Skeletal muscle satellite cell (primary cell): ENCODE results near the gene ZSWIM4.
"Not testable (repeated sequence)": the region's sequence is repeated elsewhere in the genome, so short reads cannot be mapped to it uniquely, and the experiment has no call there.

Source experiments
- H3K27me3 ChIP-seq: 2 replicates; pipeline ENCODE4 v1.7.0; 2013; ENCODE audit warnings: low read length; ENCODE audit not compliant: control insufficient read depth, insufficient read depth
- H3K36me3 ChIP-seq: 2 replicates; pipeline ENCODE4 v1.7.0; 2013; ENCODE audit warnings: mild to moderate bottlenecking, control low read depth, low read length; ENCODE audit not compliant: insufficient read depth
- H3K4me1 ChIP-seq: 2 replicates; pipeline ENCODE4 v1.7.0; 2013; ENCODE audit warnings: low read length; ENCODE audit not compliant: control insufficient read depth, insufficient read depth
- H3K4me2 ChIP-seq: 2 replicates; pipeline ENCODE4 v1.7.0; 2013; ENCODE audit warnings: mild to moderate bottlenecking, low read length
- H3K4me3 ChIP-seq: 2 replicates; pipeline ENCODE4 v1.7.0; 2013; ENCODE audit warnings: low read length
- H3K9ac ChIP-seq: 2 replicates; pipeline ENCODE4 v1.7.0; 2013; ENCODE audit warnings: mild to moderate bottlenecking, low read depth, low read length, moderate library complexity
- H3K9me3 ChIP-seq: replicated peaks from 2 replicates; pipeline ENCODE4 v1.7.0; 2013; ENCODE audit warnings: mild to moderate bottlenecking, control low read depth, low read length

Gene ZSWIM4

GRCh38 chr19:13848798-13849676 lies 53.8 kb downstream of the ZSWIM4 start:
- no peaks in the 10 kb centered on the region for H3K27me3 ChIP-seq
- H3K4me2 ChIP-seq = no peak overlapping the region
- no peaks in the 10 kb centered on the region for H3K9me3 ChIP-seq
- peak overlapping the region; percentile 96 for H3K9ac ChIP-seq
- H3K4me3 ChIP-seq = no peak overlapping the region
- H3K4me1 ChIP-seq = peaks cover 71% of the 10 kb centered on the region
- no peaks in the 10 kb centered on the region for H3K36me3 ChIP-seq

GRCh38 chr19:13849991-13850909 lies 55.0 kb downstream of the ZSWIM4 start:
- H3K4me1 ChIP-seq = peaks cover 70% of the 10 kb centered on the region
- no peaks in the 10 kb centered on the region for H3K27me3 ChIP-seq
- H3K9me3 ChIP-seq = no peaks in the 10 kb centered on the region
- H3K4me2 ChIP-seq = peak overlapping the region; percentile 83
- no peaks in the 10 kb centered on the region for H3K36me3 ChIP-seq
- H3K9ac ChIP-seq = peak overlapping the region; percentile 90
- peak overlapping the region; percentile 54 for H3K4me3 ChIP-seq

- Histone ChIP-seq H3K4me2 (peak overlapping the region; percentile 83), H3K27me3 (no peaks in the 10 kb centered on the region), H3K9me3 (no peaks in the 10 kb centered on the region), H3K4me3 (peak overlapping the region; percentile 54), H3K9ac (peak overlapping the region; percentile 90), H3K4me1 (peaks cover 67% of the 10 kb centered on the region), H3K36me3 (no peaks in the 10 kb centered on the region)
Measured at GRCh38 chr19:13850910-13851733, 55.9 kb downstream of the ZSWIM4 start.

- H3K4me2 ChIP-seq = peak overlapping the region; percentile 83
- not testable (repeated sequence) for H3K36me3 ChIP-seq, H3K27me3 ChIP-seq, H3K9me3 ChIP-seq
- H3K9ac ChIP-seq = peak overlapping the region; percentile 90
- peaks cover 61% of the 10 kb centered on the region for H3K4me1 ChIP-seq
- peak overlapping the region; percentile 7 for H3K4me3 ChIP-seq
Measured at GRCh38 chr19:13851734-13852114, 56.5 kb downstream of the ZSWIM4 start.

- H3K36me3 ChIP-seq, H3K4me2 ChIP-seq, H3K27me3 ChIP-seq, H3K9me3 ChIP-seq, H3K4me3 ChIP-seq: not testable (repeated sequence)
- Histone ChIP-seq H3K4me1 (peaks cover 56% of the 10 kb centered on the region), H3K9ac (peak overlapping the region; percentile 90)
Measured at GRCh38 chr19:13852171-13852707, 57.0 kb downstream of the ZSWIM4 start.

GRCh38 chr19:13856497-13856896 lies 61.3 kb downstream of the ZSWIM4 start:
- H3K4me3 ChIP-seq = no peak overlapping the region
- H3K36me3 ChIP-seq = no peaks in the 10 kb centered on the region
- no peak overlapping the region for H3K4me2 ChIP-seq
- H3K4me1 ChIP-seq = peaks cover 28% of the 10 kb centered on the region
- H3K9me3 ChIP-seq = no peaks in the 10 kb centered on the region
- H3K27me3 ChIP-seq = no peaks in the 10 kb centered on the region
- H3K9ac ChIP-seq = no peak overlapping the region

- peaks cover 19% of the 10 kb centered on the region for H3K4me1 ChIP-seq
- no peaks in the 10 kb centered on the region for H3K27me3 ChIP-seq
- no peak overlapping the region for H3K9ac ChIP-seq
- H3K36me3 ChIP-seq = no peaks in the 10 kb centered on the region
- H3K9me3 ChIP-seq = no peaks in the 10 kb centered on the region
- H3K4me3 ChIP-seq = no peak overlapping the region
- no peak overlapping the region for H3K4me2 ChIP-seq
Measured at GRCh38 chr19:13859361-13859880, 64.2 kb downstream of the ZSWIM4 start.

- Histone ChIP-seq H3K4me3 (peak overlapping the region; percentile 68), H3K4me1 (peaks cover 24% of the 10 kb centered on the region)
Measured at GRCh38 chr19:13860679-13861391, 65.6 kb downstream of the ZSWIM4 start.

GRCh38 chr19:13861392-13861713 lies 66.1 kb downstream of the ZSWIM4 start:
- Histone ChIP-seq H3K27me3 (no peaks in the 10 kb centered on the region), H3K9ac (peak overlapping the region; percentile 91), H3K4me1 (peaks cover 29% of the 10 kb centered on the region), H3K36me3 (no peaks in the 10 kb centered on the region), H3K9me3 (no peaks in the 10 kb centered on the region), H3K4me3 (peak overlapping the region; percentile 68), H3K4me2 (peak overlapping the region; percentile 90)

More at GRCh38 chr19:13860679-13861391, 65.6 kb downstream of the ZSWIM4 start:
- no peaks in the 10 kb centered on the region for H3K27me3 ChIP-seq
- no peaks in the 10 kb centered on the region for H3K36me3 ChIP-seq
- peak overlapping the region; percentile 90 for H3K4me2 ChIP-seq
- H3K9me3 ChIP-seq = no peaks in the 10 kb centered on the region
- H3K9ac ChIP-seq = peak overlapping the region; percentile 91

- Histone ChIP-seq H3K4me3 (peak overlapping the region; percentile 68), H3K9ac (peak overlapping the region; percentile 91), H3K4me2 (peak overlapping the region; percentile 90), H3K36me3 (no peaks in the 10 kb centered on the region), H3K9me3 (no peaks in the 10 kb centered on the region), H3K27me3 (no peaks in the 10 kb centered on the region), H3K4me1 (peaks cover 32% of the 10 kb centered on the region)
Measured at GRCh38 chr19:13861714-13862531, 66.7 kb downstream of the ZSWIM4 start.
